ENCODE data around the gene HKDC1. TPM values are rescaled to one million over a fixed set of nuclear protein-coding genes. Genes with fewer than 3 reads are reported as not detected.
"Not testable (repeated sequence)": the region's sequence is repeated elsewhere in the genome, so short reads cannot be mapped to it uniquely, and the experiment has no call there.

HKDC1 gene
- total RNA-seq, 2 experiments from 2014 or later: 0.40 TPM; not detected in 1

GRCh38 chr10:69275444-69275843, 55.3 kb downstream of the HKDC1 start:
- Mint-ChIP-seq H3K36me3 (ENCODE audit: low read depth) (no peaks in the 10 kb centered on the region), H3K4me1 (ENCODE audit: low read depth) (peaks cover 5% of the 10 kb centered on the region), H3K27ac (no peak overlapping the region), H3K27me3 (no peaks in the 10 kb centered on the region), H3K9me3 (no peaks in the 10 kb centered on the region), H3K4me3 (no peak overlapping the region)
- ATAC-seq: no peak
- CTCF ChIA-PET: no interaction called here
- no peak for TF ChIP-seq CTCF (IDR thresholded peaks at IDR 0.05)
- DNase-seq: no peak
- intact Hi-C loops (cut with micrococcal nuclease): no loop called here
- POLR2A ChIA-PET: no interaction called here

GRCh38 chr10:69276503-69276902, 56.4 kb downstream of the HKDC1 start:
- no peak for TF ChIP-seq CTCF (IDR thresholded peaks at IDR 0.05)
- Mint-ChIP-seq H3K4me1 (ENCODE audit: low read depth) (no peaks in the 10 kb centered on the region), H3K27ac (no peak overlapping the region), H3K36me3 (ENCODE audit: low read depth) (no peaks in the 10 kb centered on the region), H3K27me3 (no peaks in the 10 kb centered on the region), H3K9me3 (no peaks in the 10 kb centered on the region), H3K4me3 (no peak overlapping the region)
- ATAC-seq (no peak), DNase-seq (no peak)
- ChIA-PET POLR2A (no interaction called here), CTCF (no interaction called here)
- intact Hi-C loops (cut with micrococcal nuclease): no loop called here

- CTCF ChIA-PET: interaction anchor here (0.8 to 1.0 kb wide), 2 partner anchors 11 to 12 kb away, joined by 3 read pairs; no protein-coding TSS in a partner anchor
- POLR2A ChIA-PET: no interaction called here
- no peaks in the 10 kb centered on the region for H3K27me3 Mint-ChIP-seq
- no peak within 1 kb of the TSS for H3K27ac Mint-ChIP-seq
- DNase-seq (no peak), ATAC-seq (no peak)
- no peaks in the 10 kb centered on the region for H3K36me3 Mint-ChIP-seq (ENCODE audit: low read depth)
- intact Hi-C loops (cut with micrococcal nuclease): no loop called here
- no peaks in the 10 kb centered on the region for H3K4me1 Mint-ChIP-seq (ENCODE audit: low read depth)
- TF ChIP-seq CTCF (IDR thresholded peaks at IDR 0.05): no peak
- no peaks in the 10 kb centered on the region for H3K9me3 Mint-ChIP-seq
- no peak within 1 kb of the TSS for H3K4me3 Mint-ChIP-seq
Measured at GRCh38 chr10:69278446-69278963, 58.4 kb downstream of the HKDC1 start, which contains the start of gene HK1. Gene HK1, plus strand, starts transcription at chr10:69278496.

- no peaks in the 10 kb centered on the region for H3K36me3 Mint-ChIP-seq (ENCODE audit: low read depth)
- TF ChIP-seq CTCF (IDR thresholded peaks at IDR 0.05): no peak
- POLR2A ChIA-PET: no interaction called here
- intact Hi-C loops (cut with micrococcal nuclease): no loop called here
- no peak overlapping the region for H3K27ac Mint-ChIP-seq
- H3K4me1 Mint-ChIP-seq (ENCODE audit: low read depth): no peaks in the 10 kb centered on the region
- CTCF ChIA-PET: interaction anchor here (0.8 kb wide), 1 partner anchor 13 kb away, joined by 3 read pairs; no protein-coding TSS in a partner anchor
- ATAC-seq (no peak), DNase-seq (no peak)
- H3K9me3 Mint-ChIP-seq: no peaks in the 10 kb centered on the region
- H3K27me3 Mint-ChIP-seq: no peaks in the 10 kb centered on the region
- no peak overlapping the region for H3K4me3 Mint-ChIP-seq
Measured at GRCh38 chr10:69279110-69279509, 59.0 kb downstream of the HKDC1 start.

GRCh38 chr10:69281507-69282413, 61.6 kb downstream of the HKDC1 start:
- POLR2A ChIA-PET: no interaction called here
- H3K9me3 Mint-ChIP-seq: no peaks in the 10 kb centered on the region
- no peak overlapping the region for H3K4me3 Mint-ChIP-seq
- no peak overlapping the region for H3K27ac Mint-ChIP-seq
- no peaks in the 10 kb centered on the region for H3K36me3 Mint-ChIP-seq (ENCODE audit: low read depth)
- intact Hi-C loops (cut with micrococcal nuclease): no loop called here
- no peaks in the 10 kb centered on the region for H3K4me1 Mint-ChIP-seq (ENCODE audit: low read depth)
- ATAC-seq (no peak), DNase-seq (no peak)
- TF ChIP-seq CTCF (IDR thresholded peaks at IDR 0.05): no peak
- CTCF ChIA-PET: interaction anchor here (0.8 kb wide), 1 partner anchor 111 kb away, joined by 5 read pairs; no protein-coding TSS in a partner anchor
- no peaks in the 10 kb centered on the region for H3K27me3 Mint-ChIP-seq

- DNase-seq; H3K4me3 Mint-ChIP-seq; H3K4me1 Mint-ChIP-seq (ENCODE audit: low read depth); H3K36me3 Mint-ChIP-seq (ENCODE audit: low read depth); CTCF ChIA-PET; H3K27ac Mint-ChIP-seq; POLR2A ChIA-PET; H3K9me3 Mint-ChIP-seq; H3K27me3 Mint-ChIP-seq; intact Hi-C loops (cut with micrococcal nuclease); ATAC-seq: not testable (repeated sequence)
Measured at GRCh38 chr10:69284402-69284801, 64.3 kb downstream of the HKDC1 start.

All from activated CD8-positive, alpha-beta T cell treated with anti-CD3 and anti-CD28 coated beads for 36 hours (primary cell).